ENCODE measurements around the gene FAH. TPM values are rescaled to one million over a fixed set of nuclear protein-coding genes. Genes with fewer than 3 reads are reported as not detected.

The FAH gene
- total and polyA plus RNA-seq, 2 experiments from 2014 or later: 16.3 to 20.3 TPM

- TF ChIP-seq ZNF462 (CRISPR knock-in tag; IDR thresholded peaks at IDR 0.05) (no peak), CTCF (conservative IDR thresholded peaks at IDR 0.05; ENCODE audit: low read depth in 2 of 2) (no peak), ZNF331 (CRISPR knock-in tag; IDR thresholded peaks at IDR 0.05; ENCODE audit: low read depth) (no peak), EZH2phosphoT487 (IDR thresholded peaks at IDR 0.05; ENCODE audit: unreplicated experiment) (no peak), EZH2 (IDR thresholded peaks at IDR 0.05; ENCODE audit: low read depth, unreplicated experiment) (no peak), NANOG (IDR thresholded peaks at IDR 0.05; ENCODE audit: borderline replicate concordance) (no peak), POLR2AphosphoS5 (IDR thresholded peaks at IDR 0.05; ENCODE audit: low read depth) (no peak)
Observed at GRCh38 chr15:80172401-80172800, 19.6 kb downstream of the FAH start (continued).
